Panc1 (cell line): ENCODE results near the gene PLA2G2C. TPM values are rescaled to one million over a fixed set of nuclear protein-coding genes. Genes with fewer than 3 reads are reported as not detected.

Source experiments
- ATAC-seq: fragments of 200-7000 bp; cut with Tn5 transposase; 2 replicates; pipeline ENCODE4 v1.9.1; 2020; ENCODE audit warnings: mild to moderate bottlenecking, moderate library complexity
- BruUV-seq: library from RNA; stranded (reverse); fragments of 400-500 nt; replicated peaks from 2 replicates; lab custom pipeline; 2021; lab: Mats Ljungman, UMichigan
- CTCF ChIA-PET: fragments of 300-600 bp; sonication (Branson Sonifier 250); formaldehyde crosslinking; loops from one replicate; lab custom pipeline; 2022; ENCODE audit warnings: antibody characterized with exemption; lab: Charles Lee
- POLR2A ChIA-PET: fragments of 300-600 bp; sonication (Branson Sonifier 250); formaldehyde crosslinking; loops from one replicate; lab custom pipeline; 2022; ENCODE audit warnings: antibody characterized with exemption; lab: Charles Lee
- DNase-seq: peaks from one replicate; pipeline ENCODE4 v3.0.0-alpha.2; 2010; ENCODE audit warnings: low read depth, low spot score
- H3K27ac ChIP-seq: 2 replicates; pipeline ENCODE4 v1.5.1; 2011; ENCODE audit warnings: mild to moderate bottlenecking, low read length, inconsistent platforms
- H3K27me3 ChIP-seq: fragments of 200-500 bp; sonication (Bioruptor generic); 2 replicates; pipeline ENCODE4 v1.6.0; 2014; ENCODE audit warnings: low read length, inconsistent platforms; ENCODE audit not compliant: control insufficient read depth, insufficient read depth
- H3K36me3 ChIP-seq: fragments of 200-500 bp; sonication (Bioruptor generic); 2 replicates; pipeline ENCODE4 v1.5.1; 2014; ENCODE audit warnings: inconsistent platforms, mild to moderate bottlenecking, low read length, moderate library complexity; ENCODE audit not compliant: control insufficient read depth, insufficient read depth
- H3K4me1 ChIP-seq: 2 replicates; pipeline ENCODE4 v1.5.1; 2011; ENCODE audit warnings: inconsistent platforms, mild to moderate bottlenecking, low read length, moderate library complexity; ENCODE audit not compliant: control insufficient read depth, insufficient read depth
- H3K4me3 ChIP-seq, 2 experiments: 2 replicates each; pipeline ENCODE4 v1.5.1; 2011 to 2012; ENCODE audit warnings: low read depth in 2 of 2, low read length in 2 of 2, mild to moderate bottlenecking in 2 of 2, inconsistent platforms in 1 of 2, moderate library complexity in 1 of 2
- H3K9me3 ChIP-seq: fragments of 200-500 bp; sonication (Bioruptor generic); 2 replicates; pipeline ENCODE4 v1.5.1; 2014; ENCODE audit warnings: low read depth, mild to moderate bottlenecking, inconsistent platforms, low read length, moderate library complexity; ENCODE audit not compliant: control insufficient read depth, insufficient read depth
- POLR2AphosphoS5 ChIP-seq: IDR thresholded peaks from 2 replicates; pipeline ENCODE4 v1.6.1; 2012; ENCODE audit warnings: mild to moderate bottlenecking, low read depth, low read length, moderate library complexity
- SIN3A ChIP-seq: IDR thresholded peaks from 2 replicates; pipeline ENCODE4 v1.6.1; 2012; ENCODE audit warnings: low read depth, mild to moderate bottlenecking, low read length, moderate library complexity, borderline replicate concordance; ENCODE audit not compliant: insufficient read depth
- TCF7L2 ChIP-seq: IDR thresholded peaks from 2 replicates; pipeline ENCODE4 v1.6.1; 2011; ENCODE audit warnings: mild to moderate bottlenecking, low read depth, low read length, inconsistent platforms
- in situ Hi-C: cut with HindIII; loops from 2 replicates; pipeline ENCODE4 v1.10.0; 2016; ENCODE audit warnings: low sequenced_read_pairs, low pct_unique_long_range_greater_than_20kb
- intact Hi-C: fragments of 100-400 bp; cut with micrococcal nuclease; formaldehyde crosslinking; loops from one replicate; pipeline ENCODE4 v1.10.0; 2022; ENCODE audit not compliant: unreplicated experiment
- total RNA-seq: library from RNA; stranded (reverse); gene quantifications from one replicate; pipeline ENCODE4 v1.2.1, GENCODE V29; 2021; ENCODE audit not compliant: unreplicated experiment
- TF ChIP-seq, protein P1 (sequence below): fragments of 450-650 bp; IDR thresholded peaks from 2 replicates; pipeline ENCODE4 v1.5.1; 2017; ENCODE audit warnings: mild to moderate bottlenecking
- TF ChIP-seq, protein P2 (sequence below), 2 experiments: IDR thresholded peaks; 2 replicates each; pipeline ENCODE4 v1.6.1; 2011 to 2012; ENCODE audit warnings: low read depth in 2 of 2, control low read depth in 1 of 2, low read length in 1 of 2, mild to moderate bottlenecking in 1 of 2, moderate library complexity in 1 of 2; ENCODE audit not compliant: insufficient read depth in 1 of 2

The PLA2G2C gene
- total RNA-seq, 1 experiment from 2014 or later = not detected

GRCh38 chr1:20126806-20127440, 59.4 kb downstream of the PLA2G2C start:
- Histone ChIP-seq H3K27ac (no peak overlapping the region), H3K27me3 (peaks cover under 1% of the 10 kb centered on the region)

DNA sequence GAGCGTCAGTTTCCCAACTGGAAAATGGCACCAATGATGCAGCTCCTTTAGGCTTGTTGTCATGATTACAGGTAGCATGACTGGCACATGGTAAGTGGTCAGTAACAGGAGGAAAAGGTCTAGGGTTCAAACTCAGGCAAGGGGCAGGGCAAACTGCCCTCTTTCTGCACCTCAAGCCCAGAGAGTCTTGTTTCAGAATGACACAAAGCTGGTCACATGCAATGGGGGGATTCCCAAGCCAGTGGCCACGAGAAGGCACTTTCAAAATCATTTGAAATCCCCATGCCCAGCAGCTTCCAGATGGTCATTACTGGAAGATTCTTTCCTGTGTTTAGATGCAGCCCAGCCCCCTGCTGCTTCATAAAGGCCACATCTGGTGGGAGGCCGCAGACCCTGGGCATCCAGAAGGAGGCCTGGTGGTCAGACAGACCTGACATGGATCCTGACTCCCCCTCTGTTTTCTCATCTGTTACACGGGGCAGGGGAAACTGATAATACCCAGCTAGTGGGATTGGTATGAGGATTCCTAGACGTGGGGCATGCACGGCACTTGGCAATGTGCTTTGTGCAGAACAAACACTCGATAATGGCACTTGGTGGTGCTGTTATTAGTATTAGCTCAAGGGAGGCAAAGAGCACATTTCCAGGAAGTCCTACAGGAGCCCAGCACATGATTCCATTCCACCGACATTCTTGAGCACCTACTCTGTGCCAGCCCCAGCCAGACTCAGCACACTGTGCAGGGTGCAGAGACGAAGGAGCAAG, 60.1 kb downstream of the PLA2G2C start:
- DNase-seq = no peak
- intact Hi-C loops (no loop called here), in situ Hi-C loops (no loop called here)
- no TSS peak for BruUV-seq
- CTCF ChIA-PET = no interaction called here
- Histone ChIP-seq H3K27me3 (peaks cover 6% of the 10 kb centered on the region), H3K27ac (no peak overlapping the region), H3K4me3 (no peak overlapping the region), H3K36me3 (no peaks in the 10 kb centered on the region), H3K4me1 (no peaks in the 10 kb centered on the region; the same call in 1 of the 2 replicates), H3K9me3 (no peaks in the 10 kb centered on the region)
- no peak for ATAC-seq
- POLR2A ChIA-PET = no interaction called here
- TF ChIP-seq, protein P1, sequence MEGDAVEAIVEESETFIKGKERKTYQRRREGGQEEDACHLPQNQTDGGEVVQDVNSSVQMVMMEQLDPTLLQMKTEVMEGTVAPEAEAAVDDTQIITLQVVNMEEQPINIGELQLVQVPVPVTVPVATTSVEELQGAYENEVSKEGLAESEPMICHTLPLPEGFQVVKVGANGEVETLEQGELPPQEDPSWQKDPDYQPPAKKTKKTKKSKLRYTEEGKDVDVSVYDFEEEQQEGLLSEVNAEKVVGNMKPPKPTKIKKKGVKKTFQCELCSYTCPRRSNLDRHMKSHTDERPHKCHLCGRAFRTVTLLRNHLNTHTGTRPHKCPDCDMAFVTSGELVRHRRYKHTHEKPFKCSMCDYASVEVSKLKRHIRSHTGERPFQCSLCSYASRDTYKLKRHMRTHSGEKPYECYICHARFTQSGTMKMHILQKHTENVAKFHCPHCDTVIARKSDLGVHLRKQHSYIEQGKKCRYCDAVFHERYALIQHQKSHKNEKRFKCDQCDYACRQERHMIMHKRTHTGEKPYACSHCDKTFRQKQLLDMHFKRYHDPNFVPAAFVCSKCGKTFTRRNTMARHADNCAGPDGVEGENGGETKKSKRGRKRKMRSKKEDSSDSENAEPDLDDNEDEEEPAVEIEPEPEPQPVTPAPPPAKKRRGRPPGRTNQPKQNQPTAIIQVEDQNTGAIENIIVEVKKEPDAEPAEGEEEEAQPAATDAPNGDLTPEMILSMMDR = no peak

More at GRCh38 chr1:20126806-20127440, 59.4 kb downstream of the PLA2G2C start:
- DNase-seq (no peak), ATAC-seq (no peak)
- CTCF ChIA-PET = no interaction called here
- H3K4me1 ChIP-seq = no peaks in the 10 kb centered on the region; the same call in 1 of the 2 replicates
- intact Hi-C loops = no loop called here
- H3K4me3 ChIP-seq = no peak overlapping the region
- POLR2A ChIA-PET = no interaction called here
- TF ChIP-seq, protein P2, sequence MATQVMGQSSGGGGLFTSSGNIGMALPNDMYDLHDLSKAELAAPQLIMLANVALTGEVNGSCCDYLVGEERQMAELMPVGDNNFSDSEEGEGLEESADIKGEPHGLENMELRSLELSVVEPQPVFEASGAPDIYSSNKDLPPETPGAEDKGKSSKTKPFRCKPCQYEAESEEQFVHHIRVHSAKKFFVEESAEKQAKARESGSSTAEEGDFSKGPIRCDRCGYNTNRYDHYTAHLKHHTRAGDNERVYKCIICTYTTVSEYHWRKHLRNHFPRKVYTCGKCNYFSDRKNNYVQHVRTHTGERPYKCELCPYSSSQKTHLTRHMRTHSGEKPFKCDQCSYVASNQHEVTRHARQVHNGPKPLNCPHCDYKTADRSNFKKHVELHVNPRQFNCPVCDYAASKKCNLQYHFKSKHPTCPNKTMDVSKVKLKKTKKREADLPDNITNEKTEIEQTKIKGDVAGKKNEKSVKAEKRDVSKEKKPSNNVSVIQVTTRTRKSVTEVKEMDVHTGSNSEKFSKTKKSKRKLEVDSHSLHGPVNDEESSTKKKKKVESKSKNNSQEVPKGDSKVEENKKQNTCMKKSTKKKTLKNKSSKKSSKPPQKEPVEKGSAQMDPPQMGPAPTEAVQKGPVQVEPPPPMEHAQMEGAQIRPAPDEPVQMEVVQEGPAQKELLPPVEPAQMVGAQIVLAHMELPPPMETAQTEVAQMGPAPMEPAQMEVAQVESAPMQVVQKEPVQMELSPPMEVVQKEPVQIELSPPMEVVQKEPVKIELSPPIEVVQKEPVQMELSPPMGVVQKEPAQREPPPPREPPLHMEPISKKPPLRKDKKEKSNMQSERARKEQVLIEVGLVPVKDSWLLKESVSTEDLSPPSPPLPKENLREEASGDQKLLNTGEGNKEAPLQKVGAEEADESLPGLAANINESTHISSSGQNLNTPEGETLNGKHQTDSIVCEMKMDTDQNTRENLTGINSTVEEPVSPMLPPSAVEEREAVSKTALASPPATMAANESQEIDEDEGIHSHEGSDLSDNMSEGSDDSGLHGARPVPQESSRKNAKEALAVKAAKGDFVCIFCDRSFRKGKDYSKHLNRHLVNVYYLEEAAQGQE (IDR thresholded peaks at IDR 0.05; ENCODE audit: insufficient read depth in 1 of 2, low read depth in 2 of 2, low read length in 1 of 2) = no peak
- TF ChIP-seq, protein P1 = no peak
- TF ChIP-seq SIN3A (no peak), POLR2AphosphoS5 (no peak), TCF7L2 (no peak)
- in situ Hi-C loops = no loop called here
- no peaks in the 10 kb centered on the region for H3K36me3 ChIP-seq
- H3K9me3 ChIP-seq = no peaks in the 10 kb centered on the region
- no TSS peak for BruUV-seq
